ENCODE measurements around the gene TCTN3. TPM values are rescaled to one million over a fixed set of nuclear protein-coding genes. Genes with fewer than 3 reads are reported as not detected.

Gene TCTN3
- total RNA-seq, 6 experiments from 2014 or later: 52.9 to 70.9 (median 61.6) TPM

DNA sequence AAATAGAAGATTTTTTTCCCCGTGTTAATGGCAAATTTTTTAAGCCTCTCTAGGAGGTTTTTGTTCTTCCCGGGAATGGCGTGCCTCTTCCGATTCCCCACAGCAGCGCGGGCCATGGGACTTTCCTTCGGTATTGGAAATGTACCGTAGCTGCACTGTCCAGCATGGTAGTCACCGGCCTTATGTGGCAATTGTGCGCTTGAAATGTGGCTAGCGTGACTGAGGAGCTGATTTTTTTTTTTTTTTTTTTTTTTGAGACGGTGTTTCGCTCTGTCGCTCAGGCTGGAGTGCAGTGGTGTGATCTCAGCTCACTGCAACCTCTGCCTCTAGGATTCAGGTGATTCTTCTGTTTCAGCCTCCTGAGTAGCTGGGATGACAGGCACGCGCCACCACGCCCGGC, 938 bp upstream of the TCTN3 start:
- H3K27me3 Mint-ChIP-seq (ENCODE audit: insufficient read depth): peaks cover 16% of the 10 kb centered on the region
- H3K4me1 Mint-ChIP-seq (ENCODE audit: low read depth): peaks cover 22% of the 10 kb centered on the region
- H3K4me3 Mint-ChIP-seq: peak overlapping the region; percentile 99; the same call in 1 of the 2 replicates
- peaks cover 6% of the 10 kb centered on the region; the same call in 1 of the 2 replicates for H3K9me3 Mint-ChIP-seq
- no peak overlapping the region for H3K27ac Mint-ChIP-seq
- TF ChIP-seq, protein P1, sequence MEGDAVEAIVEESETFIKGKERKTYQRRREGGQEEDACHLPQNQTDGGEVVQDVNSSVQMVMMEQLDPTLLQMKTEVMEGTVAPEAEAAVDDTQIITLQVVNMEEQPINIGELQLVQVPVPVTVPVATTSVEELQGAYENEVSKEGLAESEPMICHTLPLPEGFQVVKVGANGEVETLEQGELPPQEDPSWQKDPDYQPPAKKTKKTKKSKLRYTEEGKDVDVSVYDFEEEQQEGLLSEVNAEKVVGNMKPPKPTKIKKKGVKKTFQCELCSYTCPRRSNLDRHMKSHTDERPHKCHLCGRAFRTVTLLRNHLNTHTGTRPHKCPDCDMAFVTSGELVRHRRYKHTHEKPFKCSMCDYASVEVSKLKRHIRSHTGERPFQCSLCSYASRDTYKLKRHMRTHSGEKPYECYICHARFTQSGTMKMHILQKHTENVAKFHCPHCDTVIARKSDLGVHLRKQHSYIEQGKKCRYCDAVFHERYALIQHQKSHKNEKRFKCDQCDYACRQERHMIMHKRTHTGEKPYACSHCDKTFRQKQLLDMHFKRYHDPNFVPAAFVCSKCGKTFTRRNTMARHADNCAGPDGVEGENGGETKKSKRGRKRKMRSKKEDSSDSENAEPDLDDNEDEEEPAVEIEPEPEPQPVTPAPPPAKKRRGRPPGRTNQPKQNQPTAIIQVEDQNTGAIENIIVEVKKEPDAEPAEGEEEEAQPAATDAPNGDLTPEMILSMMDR (IDR thresholded peaks at IDR 0.05): no peak
- peaks cover 7% of the 10 kb centered on the region; the same call in 1 of the 2 replicates for H3K36me3 Mint-ChIP-seq (ENCODE audit: low read depth)
- no peak for DNase-seq

DNA sequence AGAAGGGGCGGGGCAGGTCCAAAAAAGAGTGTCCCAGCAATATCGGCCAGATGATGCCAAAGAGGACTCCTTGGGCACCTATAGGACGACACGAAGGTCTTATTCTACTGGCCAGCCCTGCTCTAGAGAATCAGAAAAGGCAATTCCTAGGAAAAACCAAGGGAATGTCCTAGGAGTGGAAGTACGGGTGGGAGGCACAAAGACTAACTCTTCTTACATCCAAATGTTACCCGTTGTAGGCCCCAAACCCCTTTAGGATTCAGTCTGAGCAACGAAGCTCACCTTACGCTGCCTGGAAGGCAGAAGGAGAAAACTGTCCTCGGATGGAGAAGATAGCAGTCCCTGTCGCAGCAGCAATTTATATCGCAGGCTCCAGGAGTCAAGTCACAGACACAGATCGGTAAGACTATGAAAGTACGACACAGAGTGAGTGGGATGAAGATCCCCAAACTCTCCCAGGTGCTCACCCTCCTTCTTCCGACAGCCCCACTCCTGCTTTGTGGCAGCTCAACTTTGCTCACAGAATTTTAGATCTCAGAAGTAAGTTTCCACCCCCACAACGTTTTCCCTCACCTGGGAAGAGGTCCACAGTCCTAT, 558 bp downstream of the TCTN3 start:
- H3K4me1 Mint-ChIP-seq (ENCODE audit: low read depth): peaks cover 27% of the 10 kb centered on the region
- peaks cover 3% of the 10 kb centered on the region; the same call in 1 of the 2 replicates for H3K9me3 Mint-ChIP-seq
- peak overlapping the region; percentile 96 for H3K27ac Mint-ChIP-seq
- peaks cover 11% of the 10 kb centered on the region for H3K27me3 Mint-ChIP-seq (ENCODE audit: insufficient read depth)
- peaks cover 7% of the 10 kb centered on the region; the same call in 1 of the 2 replicates for H3K36me3 Mint-ChIP-seq (ENCODE audit: low read depth)
- DNase-seq: no peak
- TF ChIP-seq, protein P1 (IDR thresholded peaks at IDR 0.05): no peak
- H3K4me3 Mint-ChIP-seq: peak overlapping the region; percentile 99

DNA sequence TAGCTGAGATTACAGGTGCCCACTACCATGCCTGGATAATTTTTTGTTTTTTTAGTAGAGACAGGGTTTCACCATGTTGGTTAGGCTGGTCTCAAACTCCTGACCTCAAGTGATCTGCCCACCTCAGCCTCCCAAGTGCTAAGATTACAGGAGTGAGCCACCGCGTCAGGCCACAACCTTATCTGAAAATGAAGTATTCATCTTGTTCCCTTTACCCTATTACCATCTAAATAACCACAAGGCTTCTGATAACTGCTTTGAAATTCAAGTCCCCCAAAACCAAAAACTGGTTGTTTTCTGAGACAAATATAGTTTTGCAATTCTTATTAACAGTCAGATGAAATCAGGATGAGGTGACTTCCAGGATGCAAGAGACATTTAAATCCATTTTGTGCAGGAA, 2.4 kb downstream of the TCTN3 start:
- TF ChIP-seq, protein P1 (IDR thresholded peaks at IDR 0.05): no peak
- no peak for DNase-seq
- peaks cover 27% of the 10 kb centered on the region for H3K4me1 Mint-ChIP-seq (ENCODE audit: low read depth)
- no peak overlapping the region for H3K27ac Mint-ChIP-seq
- H3K9me3 Mint-ChIP-seq: no peaks in the 10 kb centered on the region
- H3K36me3 Mint-ChIP-seq (ENCODE audit: low read depth): peaks cover 10% of the 10 kb centered on the region
- H3K27me3 Mint-ChIP-seq (ENCODE audit: insufficient read depth): peaks cover 4% of the 10 kb centered on the region; the same call in 1 of the 2 replicates
- no peak overlapping the region for H3K4me3 Mint-ChIP-seq

DNA sequence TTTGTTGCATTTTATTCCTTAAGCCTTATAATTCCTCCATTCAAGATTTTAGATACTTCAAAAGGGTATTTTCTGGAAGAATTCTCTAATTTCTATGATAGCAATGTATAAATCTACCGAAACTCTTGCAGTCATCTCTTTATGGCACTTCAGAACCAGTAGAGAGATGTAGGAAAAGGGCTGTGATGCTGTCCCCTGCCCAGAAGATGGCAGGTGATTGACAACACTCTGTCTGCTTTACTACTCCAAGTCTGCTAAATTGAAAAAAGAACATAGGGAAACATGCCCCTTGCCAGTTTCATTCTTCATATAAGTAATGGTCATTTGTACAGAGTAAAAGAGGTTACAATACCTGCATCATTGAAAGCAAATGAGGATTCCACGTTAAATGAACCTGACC, 5.1 kb downstream of the TCTN3 start:
- Mint-ChIP-seq H3K4me1 (ENCODE audit: low read depth) (peaks cover 21% of the 10 kb centered on the region), H3K27me3 (ENCODE audit: insufficient read depth) (peaks cover 3% of the 10 kb centered on the region; the same call in 1 of the 2 replicates), H3K27ac (no peak overlapping the region), H3K9me3 (no peaks in the 10 kb centered on the region), H3K36me3 (ENCODE audit: low read depth) (peaks cover 21% of the 10 kb centered on the region), H3K4me3 (no peak overlapping the region)
- TF ChIP-seq, protein P1 (IDR thresholded peaks at IDR 0.05): no peak
- no peak for DNase-seq

DNA sequence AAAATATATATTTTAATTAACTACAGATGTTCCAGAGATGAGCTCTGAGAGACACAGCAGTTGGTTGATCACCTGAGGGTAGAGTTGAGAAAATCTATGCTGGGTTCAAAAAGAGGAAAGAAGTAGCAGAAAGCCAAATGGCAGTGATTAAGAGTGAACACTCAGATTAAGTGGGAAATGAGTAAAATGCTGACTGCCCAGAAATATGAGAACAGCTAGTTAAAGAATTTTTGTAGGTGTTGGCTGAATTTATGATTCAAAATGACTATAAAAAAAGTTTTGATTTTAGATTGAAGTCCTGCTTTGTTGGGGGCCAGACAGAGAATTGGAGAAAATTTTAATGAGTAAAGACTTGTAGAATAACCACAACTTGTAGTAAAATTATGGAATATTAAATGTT, 9.8 kb downstream of the TCTN3 start:
- Mint-ChIP-seq H3K4me3 (no peak overlapping the region), H3K27me3 (ENCODE audit: insufficient read depth) (no peaks in the 10 kb centered on the region; the same call in 1 of the 2 replicates), H3K27ac (no peak overlapping the region), H3K4me1 (ENCODE audit: low read depth) (peaks cover 6% of the 10 kb centered on the region), H3K9me3 (no peaks in the 10 kb centered on the region), H3K36me3 (ENCODE audit: low read depth) (peaks cover 17% of the 10 kb centered on the region)
- TF ChIP-seq, protein P1 (IDR thresholded peaks at IDR 0.05): no peak
- DNase-seq: no peak

Data from HFFc6 (cell line).